HG03432 (cell line): ENCODE measurements around the gene SLC25A39.
"Not testable (repeated sequence)": the region's sequence is repeated elsewhere in the genome, so short reads cannot be mapped to it uniquely, and the experiment has no call there.

Experiments
- ATAC-seq: cut with Tn5 transposase; IDR thresholded peaks from one replicate; pipeline ENCODE4 v1.9.1; 2021; ENCODE audit warnings: mild to moderate bottlenecking, moderate library complexity; ENCODE audit not compliant: unreplicated experiment

The SLC25A39 gene

DNA sequence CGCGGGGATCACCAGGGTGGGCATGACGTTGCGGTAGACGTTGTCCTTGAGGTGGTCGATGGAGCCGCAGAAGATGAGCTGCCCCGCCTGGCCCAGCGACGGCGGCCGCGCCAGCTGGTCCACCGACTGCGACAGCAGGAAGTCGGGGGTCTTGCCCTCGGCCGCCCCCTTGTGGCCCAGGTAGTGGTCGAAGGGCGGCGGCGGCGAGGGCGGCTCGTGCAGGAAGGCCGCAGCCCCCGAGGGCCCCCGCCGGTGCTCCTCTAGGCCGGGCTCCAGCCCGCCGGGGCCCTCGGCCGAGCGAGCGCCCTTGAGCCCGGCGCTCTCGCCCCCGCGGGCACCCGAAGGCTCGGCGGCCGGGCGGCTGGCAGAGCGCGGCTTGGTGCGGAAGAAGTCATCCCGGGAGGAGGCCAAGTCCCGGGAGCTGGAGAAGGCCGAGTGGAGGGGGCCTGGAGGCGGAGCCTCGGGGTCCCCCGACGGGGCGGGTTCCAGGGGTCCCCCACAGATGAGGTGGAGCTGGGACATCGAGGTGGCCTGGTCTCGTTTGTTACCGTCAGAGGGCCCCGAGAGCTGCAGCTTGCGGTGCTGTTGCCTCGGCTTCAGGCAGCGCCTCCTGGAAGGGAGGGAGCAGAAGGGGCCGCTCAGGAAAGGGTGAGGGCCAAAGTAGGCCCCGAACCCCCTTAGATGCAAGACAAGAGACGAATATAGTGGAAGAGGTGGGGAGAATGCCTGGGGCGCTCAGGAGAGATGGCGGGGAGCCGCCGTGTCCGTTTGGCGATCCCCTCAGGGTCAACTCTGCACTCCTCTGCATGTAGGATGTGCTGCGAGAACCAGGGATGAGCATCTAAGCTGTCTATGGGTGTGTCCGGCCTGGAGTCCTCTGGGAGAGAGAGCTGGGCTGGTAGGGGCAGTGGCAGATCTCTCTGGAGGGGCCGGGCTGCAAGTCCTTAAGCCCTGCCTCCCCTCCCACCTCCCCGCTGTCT lies 30.2 kb upstream of the SLC25A39 start:
- no peak for ATAC-seq

DNA sequence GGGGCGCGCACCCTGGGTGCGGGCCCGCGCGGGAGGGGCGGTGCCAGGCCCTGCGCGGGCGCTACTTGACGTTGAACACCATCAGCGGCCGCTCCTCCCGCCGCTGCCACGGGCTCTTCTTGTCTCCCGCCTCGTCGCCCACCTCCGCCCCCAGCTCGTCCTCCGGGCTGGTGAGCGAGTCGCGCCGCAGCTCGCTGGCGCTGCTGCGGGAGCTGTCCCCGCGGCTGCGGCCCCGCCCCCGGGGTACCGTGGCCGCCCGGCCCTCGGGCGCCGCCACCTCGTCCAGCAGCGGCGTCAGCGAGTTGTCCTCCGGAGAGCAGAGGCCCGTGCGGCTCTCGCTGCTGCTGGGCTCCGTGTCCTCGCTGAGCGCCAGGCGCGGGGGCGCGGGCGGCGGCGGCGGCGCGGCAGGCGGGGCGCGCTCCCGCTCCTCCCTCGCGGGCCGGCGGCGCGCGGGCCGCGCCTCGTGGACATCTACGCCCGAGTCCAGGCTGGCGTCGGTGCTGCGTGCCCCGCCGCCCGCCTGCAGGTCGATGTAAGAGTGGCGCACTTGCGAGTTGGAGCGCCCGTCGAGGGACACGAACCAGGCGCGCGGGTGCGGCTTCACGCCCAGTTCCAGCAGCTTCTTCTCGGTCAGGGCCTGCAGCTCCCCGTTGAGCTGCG lies 29.2 kb upstream of the SLC25A39 start:
- no peak for ATAC-seq

DNA sequence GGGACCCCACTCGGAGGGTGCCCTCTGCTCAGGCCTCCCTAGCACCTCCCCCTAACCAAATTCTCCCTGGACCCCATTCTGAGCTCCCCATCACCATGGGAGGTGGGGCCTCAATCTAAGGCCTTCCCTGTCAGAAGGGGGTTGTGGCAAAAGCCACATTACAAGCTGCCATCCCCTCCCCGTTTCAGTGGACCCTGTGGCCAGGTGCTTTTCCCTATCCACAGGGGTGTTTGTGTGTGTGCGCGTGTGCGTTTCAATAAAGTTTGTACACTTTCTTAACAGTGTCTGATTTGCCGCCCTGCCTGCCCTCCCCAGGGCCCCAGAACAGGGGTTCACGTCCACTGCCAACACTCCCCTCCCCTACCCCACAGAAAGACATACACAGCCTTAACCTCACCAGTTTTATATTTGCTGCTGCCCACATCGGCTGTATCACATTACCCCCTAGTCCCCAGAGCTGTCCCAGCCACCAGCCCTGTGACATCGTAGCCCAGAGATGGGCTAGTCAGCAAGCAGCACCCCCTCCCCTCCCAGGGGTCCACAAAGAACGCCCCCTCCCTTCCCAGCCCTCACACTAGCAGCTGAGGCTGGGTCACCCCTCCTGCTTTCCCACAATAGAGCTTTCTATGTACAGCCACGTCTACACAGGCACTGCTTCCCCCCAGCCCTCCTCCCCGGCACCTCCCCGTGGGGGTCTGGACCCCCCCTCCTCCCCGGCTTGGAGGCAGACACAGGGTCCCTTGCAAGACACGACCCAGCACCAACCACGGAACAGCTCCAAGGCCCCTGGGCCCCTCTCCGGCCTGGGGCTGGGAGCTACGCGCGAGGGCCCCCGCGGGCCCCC lies 28.4 kb upstream of the SLC25A39 start:
- ATAC-seq: no peak

DNA sequence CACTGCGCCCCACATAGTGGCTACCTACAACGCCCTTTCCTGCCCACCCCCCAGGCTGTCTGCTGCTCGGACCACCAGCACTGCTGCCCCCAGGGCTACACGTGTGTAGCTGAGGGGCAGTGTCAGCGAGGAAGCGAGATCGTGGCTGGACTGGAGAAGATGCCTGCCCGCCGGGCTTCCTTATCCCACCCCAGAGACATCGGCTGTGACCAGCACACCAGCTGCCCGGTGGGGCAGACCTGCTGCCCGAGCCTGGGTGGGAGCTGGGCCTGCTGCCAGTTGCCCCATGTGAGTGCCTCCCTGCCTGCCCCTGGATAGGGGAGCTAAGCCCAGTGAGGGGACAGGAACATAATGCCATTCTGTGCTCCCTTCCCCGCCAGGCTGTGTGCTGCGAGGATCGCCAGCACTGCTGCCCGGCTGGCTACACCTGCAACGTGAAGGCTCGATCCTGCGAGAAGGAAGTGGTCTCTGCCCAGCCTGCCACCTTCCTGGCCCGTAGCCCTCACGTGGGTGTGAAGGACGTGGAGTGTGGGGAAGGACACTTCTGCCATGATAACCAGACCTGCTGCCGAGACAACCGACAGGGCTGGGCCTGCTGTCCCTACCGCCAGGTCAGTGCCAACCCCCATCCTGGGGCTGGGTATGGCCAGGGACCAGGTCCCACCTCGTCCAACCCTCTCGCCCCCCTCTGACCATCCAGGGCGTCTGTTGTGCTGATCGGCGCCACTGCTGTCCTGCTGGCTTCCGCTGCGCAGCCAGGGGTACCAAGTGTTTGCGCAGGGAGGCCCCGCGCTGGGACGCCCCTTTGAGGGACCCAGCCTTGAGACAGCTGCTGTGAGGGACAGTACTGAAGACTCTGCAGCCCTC lies 27.6 kb upstream of the SLC25A39 start:
- no peak for ATAC-seq

DNA sequence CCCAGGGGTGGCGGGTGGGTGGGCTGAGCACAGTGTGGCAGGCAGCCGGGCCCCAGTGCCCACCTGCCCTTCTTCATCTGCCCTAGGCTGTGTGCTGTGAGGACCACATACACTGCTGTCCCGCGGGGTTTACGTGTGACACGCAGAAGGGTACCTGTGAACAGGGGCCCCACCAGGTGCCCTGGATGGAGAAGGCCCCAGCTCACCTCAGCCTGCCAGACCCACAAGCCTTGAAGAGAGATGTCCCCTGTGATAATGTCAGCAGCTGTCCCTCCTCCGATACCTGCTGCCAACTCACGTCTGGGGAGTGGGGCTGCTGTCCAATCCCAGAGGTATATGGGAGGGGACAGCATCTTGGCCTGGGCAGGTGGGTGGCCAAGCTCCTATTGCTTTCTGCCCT lies 26.8 kb upstream of the SLC25A39 start:
- no peak for ATAC-seq

DNA sequence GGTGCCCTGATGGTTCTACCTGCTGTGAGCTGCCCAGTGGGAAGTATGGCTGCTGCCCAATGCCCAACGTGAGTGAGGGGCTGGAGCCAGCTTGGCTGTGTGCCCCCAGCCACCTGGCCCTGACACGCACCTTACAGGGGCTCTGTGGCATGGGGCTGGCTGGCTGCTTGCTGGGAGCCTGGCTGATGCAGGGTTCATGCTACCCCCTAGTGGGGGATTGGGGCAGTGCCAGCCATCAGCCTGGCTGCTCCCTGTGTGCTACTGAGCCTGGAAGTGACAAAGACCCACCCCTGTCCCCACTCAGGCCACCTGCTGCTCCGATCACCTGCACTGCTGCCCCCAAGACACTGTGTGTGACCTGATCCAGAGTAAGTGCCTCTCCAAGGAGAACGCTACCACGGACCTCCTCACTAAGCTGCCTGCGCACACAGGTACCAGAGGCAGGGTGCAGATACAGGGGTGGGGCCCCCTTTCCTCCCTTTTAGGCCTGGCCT lies 26.2 kb upstream of the SLC25A39 start:
- no peak for ATAC-seq

DNA sequence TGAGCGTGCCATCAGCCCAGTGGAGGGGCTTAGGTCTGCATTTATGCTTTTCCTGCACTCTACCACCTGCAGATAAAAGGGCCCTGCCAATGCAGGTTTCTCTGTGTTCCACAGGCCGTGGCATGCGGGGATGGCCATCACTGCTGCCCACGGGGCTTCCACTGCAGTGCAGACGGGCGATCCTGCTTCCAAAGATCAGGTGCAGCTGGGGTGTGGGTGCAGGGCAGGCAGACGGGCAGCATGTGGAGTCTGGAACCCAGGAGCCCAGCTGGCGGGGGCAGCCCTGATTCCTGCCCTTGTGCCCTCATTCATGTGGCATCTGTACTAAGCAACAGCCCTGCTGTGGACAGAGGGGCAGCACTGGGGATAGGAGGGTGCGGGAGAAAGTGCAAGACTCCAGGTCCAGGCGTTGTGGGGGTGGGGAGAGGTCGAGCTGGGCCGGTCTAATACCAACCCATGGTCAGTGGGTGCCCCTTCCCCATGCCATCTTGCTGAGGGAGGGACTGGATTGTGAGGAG lies 25.0 kb upstream of the SLC25A39 start:
- no peak for ATAC-seq

DNA sequence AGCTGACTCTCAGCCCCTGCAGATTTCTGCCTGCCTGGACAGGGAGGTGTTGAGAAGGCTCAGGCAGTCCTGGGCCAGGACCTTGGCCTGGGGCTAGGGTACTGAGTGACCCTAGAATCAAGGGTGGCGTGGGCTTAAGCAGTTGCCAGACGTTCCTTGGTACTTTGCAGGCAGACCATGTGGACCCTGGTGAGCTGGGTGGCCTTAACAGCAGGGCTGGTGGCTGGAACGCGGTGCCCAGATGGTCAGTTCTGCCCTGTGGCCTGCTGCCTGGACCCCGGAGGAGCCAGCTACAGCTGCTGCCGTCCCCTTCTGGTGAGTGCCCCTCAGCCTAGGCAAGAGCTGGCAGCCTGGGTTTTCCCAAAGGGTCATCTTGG lies 24.4 kb upstream of the SLC25A39 start:
- ATAC-seq: no peak

DNA sequence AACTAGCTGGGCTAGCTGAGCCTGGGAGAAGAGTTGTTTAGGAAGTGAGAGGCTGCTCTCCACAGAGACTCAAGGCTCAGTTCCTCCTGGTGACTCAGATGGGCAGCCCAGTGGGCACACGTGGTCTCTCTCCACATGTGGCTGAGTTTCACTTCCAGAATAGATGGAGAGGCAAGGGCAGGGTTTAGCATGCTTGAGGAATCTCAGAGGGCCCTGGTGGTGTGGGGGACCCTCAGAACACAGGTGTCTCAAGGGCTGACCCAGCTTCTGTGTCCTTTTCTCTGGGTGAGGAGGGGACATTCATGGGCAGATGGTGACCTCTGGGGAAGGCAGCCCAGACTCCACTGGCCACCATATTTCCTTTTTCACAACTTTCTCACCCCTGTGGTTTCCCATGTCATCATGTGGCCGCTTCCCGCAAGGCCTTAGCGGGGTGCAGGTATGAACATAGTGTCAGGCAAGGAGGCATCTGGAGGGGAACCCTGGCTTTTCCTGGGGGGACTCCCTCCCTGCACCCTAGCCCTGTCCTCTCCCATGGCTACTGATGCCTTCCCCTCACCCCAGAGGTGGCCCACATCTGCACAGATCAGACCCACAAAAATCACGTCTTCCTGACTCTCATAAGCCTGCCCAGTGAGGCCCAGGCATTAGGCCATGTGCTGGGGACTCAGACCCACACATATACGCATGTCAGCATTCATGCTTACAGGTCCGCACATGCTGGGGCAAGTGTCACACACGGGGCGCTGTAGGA lies 23.8 kb upstream of the SLC25A39 start:
- peak; percentile 47 for ATAC-seq

DNA sequence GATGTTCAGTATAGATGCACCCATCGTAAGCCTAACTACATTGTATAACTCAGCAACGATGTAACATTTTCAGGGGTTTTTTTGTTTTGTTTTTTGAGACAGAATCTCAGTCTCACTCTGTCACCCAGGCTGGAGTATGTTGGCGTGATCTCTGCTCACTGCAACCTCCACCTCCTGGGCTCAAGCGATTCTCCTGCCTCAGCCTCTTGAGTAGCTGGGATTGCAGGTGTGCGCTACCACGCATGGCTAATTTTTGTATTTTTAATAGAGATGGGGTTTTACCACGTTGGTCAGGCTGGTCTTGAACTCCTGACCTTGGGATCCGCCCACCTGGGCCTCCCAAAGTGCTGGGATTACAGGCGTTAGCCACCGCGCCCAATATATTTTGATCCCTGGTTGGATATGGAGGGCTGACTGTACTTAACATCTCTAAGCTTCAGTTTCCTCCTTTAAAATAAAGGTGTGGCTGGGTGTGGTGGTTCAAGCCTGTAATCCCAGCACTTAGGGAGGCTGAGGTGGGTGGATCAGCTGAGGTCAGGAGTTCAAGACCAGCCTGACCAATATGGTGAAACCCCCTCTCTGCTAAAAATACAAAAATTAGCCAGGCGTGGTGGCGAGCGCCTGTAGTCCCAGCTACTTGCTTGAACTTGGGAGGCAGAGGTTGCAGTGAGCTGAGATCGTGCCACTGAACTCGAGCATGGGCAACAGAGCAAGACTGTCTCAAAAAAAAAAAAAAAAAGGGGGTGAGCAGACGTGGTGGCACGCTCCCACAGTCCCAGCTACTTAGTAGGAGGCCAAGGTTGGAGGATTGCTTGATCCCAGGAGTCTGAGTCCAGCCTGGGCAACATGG lies 22.8 kb upstream of the SLC25A39 start:
- ATAC-seq: not testable (repeated sequence)

DNA sequence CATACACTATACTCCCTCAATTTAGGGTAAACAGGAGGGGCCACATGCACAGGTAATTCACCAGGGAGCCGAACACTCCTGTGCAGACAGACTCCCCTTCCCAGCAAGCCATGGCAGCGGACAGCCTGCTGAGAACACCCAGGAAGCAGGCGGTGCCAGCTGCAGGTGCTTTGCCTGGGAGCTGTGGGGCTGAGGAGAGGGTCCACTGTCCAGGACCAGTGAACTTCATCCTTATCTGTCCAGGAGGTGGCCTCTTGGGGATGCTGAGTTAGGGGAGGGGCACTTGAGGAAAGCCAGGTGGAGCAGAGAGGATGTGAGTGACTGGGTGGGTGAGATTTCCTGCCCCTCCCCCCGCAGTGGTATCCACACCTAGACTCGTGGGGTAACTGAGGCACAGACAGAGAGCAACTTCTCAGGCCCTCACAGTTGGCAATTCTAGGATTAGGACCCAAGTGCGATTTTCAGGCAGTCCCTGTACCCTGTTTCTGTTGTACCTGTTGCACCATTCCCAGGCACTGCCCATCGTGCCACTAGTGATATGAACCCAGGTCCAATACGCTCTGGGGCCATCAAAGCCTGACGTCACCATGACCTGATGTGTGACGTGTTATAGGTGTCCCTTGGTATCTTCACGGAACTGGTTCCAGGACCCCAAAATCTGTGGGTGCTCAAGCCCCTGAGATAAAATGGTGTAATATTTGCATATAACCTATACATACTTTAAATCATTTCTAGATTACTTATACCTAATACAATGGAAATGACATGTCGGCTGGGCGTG lies 21.6 kb upstream of the SLC25A39 start:
- no peak for ATAC-seq

DNA sequence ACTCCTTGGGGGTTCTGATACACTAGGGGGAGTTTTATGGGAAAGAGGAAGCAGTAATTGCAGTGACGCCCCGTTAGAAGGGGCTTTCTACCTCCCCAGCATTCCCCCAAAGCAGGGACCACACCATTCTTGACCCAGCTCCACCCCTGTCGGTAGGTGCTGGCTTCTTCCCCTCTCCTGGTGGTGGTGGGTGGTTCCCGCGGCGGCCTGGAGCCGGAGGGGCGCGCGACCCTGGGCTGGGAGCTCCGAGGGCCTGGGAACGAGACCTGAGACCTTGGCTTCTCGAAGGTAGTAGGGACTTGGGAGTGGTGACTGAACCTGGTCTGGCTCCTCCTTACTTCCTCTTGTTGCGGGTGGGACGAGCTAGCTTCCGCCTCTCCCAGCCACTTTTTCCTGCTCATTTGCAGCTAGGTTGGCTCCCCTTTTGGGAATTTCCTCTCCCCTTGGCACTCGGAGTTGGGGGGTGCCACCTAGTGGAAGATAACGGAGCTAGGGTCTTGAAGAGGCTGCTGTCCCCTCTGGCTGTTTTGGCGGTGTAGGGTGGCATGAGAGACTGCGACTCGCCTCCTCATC lies 20.9 kb upstream of the SLC25A39 start:
- ATAC-seq: peak; percentile 7

DNA sequence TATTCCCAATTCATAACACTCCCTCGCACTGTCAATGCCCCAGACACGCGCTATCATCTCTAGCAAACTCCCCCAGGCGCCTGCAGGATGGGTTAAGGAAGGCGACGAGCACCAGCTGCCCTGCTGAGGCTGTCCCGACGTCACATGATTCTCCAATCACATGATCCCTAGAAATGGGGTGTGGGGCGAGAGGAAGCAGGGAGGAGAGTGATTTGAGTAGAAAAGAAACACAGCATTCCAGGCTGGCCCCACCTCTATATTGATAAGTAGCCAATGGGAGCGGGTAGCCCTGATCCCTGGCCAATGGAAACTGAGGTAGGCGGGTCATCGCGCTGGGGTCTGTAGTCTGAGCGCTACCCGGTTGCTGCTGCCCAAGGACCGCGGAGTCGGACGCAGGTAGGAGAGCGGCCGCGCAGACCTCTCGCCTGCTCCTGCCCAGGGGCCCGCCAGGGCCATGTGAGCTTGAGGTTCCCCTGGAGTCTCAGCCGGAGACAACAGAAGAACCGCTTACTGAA lies 20.4 kb upstream of the SLC25A39 start, which contains the start of gene GRN:
GRN (plus strand) TSS at position 364 of the 515 bp plus-strand sequence. CDS start 3,863 bp downstream, outside the sequence.
- ATAC-seq: peak; percentile 54

DNA sequence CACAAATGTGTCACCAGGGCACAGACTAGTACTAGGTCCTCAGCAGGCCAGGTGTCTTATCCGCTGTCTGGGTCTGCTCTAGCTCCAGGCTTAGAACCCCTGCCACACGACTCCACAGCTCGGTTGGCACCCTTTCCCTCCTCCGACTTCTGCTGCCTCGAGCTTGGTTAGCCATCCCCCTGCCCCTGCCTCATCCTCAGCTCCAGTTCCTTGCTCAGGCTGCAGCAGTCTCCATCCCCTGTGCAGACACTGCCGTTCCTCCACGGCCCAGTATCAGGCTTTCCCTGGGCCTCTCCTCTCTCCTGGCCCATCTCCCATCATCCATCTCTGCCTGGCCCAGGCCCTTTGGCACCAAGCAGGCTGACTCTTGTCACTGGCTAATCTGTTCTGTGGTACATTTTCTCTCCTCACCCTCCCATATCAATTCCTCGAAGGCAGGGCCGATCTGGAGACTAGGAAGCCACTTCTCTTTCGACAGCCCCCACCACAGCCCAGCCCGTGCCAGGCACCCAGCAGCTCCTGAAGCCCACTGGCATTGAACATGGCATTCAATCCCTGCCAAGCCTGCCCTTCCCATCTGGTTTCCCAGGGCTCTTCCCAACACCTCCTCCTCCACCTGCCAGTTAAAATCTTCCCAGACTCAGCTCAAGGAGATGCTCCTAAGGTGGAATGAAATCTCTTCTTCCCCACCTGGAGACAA lies 19.0 kb upstream of the SLC25A39 start:
- ATAC-seq: no peak

DNA sequence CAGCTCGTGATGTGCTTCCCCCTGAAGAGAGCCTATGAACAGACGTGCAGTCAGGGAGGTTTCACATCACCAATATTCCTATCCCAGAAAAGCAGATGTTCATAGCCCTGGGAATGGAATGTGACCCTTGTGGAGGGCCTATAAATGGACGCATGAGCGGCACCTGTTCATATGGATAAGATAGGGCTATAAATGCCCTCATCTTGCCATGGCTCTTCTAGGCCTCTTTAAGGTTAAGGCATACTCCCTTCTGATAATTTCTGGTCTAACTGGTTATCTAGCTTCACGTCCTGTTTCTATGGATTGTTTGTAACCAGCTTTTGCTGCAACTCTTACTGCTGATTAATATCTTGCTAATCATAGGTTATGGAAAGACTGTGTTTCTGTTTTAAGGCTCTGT lies 15.9 kb upstream of the SLC25A39 start:
- ATAC-seq: not testable (repeated sequence)

DNA sequence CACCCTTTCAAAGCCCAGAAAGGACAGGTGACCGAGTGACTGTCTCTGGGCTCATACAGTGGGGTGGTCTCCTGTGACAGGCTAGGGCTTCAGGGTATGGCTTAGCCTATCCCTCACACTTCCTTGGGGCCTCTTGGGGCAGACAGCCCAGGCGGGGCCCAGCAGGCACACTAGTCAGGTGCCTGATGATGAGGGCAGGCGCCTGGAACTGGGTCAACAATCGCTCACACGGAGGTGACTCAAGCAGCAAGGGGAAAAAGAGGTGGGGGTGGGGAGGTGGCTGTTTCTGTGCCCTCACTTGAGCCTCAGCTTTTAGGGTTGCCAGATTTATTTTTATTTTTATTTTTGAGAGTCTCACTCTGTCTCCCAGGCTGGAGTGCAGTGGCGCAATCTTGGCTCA lies 14.1 kb upstream of the SLC25A39 start:
- ATAC-seq: no peak
